A673 (cell line): ENCODE data around the gene GORASP1. TPM values are rescaled to one million over a fixed set of nuclear protein-coding genes. Genes with fewer than 3 reads are reported as not detected.

ENCODE experiments used
- BruUV-seq: library from RNA; stranded (reverse); fragments of 400-500 nt; replicated peaks from 2 replicates; lab custom pipeline; 2021; lab: Mats Ljungman, UMichigan
- CTCF ChIA-PET: fragments of 300-600 bp; sonication (Branson Sonifier 250); formaldehyde crosslinking; loops from one replicate; lab custom pipeline; 2022; ENCODE audit warnings: antibody characterized with exemption; lab: Charles Lee
- POLR2A ChIA-PET: fragments of 300-600 bp; sonication (Branson Sonifier 250); formaldehyde crosslinking; loops from one replicate; lab custom pipeline; 2022; ENCODE audit warnings: antibody characterized with exemption; ENCODE audit not compliant: low non-redundant PET; lab: Charles Lee
- DNase-seq: peaks from one replicate; pipeline ENCODE4 v3.0.0-alpha.2; 2015; ENCODE audit warnings: low spot score
- H3K27ac ChIP-seq: fragments of 200-600 bp; sonication (generic); 2 replicates; pipeline ENCODE4 v1.5.1; 2016; ENCODE audit warnings: mixed run types, low read depth, mild to moderate bottlenecking, mixed read lengths, antibody characterized with exemption, low read length; ENCODE audit not compliant: poor library complexity, severe bottlenecking
- H3K27me3 ChIP-seq: fragments of 200-600 bp; sonication (generic); replicated peaks from 2 replicates; pipeline ENCODE4 v1.6.1; 2017; ENCODE audit warnings: mixed run types, low read depth, mild to moderate bottlenecking, mixed read lengths, antibody characterized with exemption, low read length; ENCODE audit not compliant: insufficient read depth, poor library complexity
- H3K36me3 ChIP-seq: fragments of 200-600 bp; sonication (generic); 2 replicates; pipeline ENCODE4 v1.6.1; 2016; ENCODE audit warnings: mixed run types, mild to moderate bottlenecking, mixed read lengths, antibody characterized with exemption, low read length; ENCODE audit not compliant: insufficient read depth, poor library complexity, severe bottlenecking
- H3K4me1 ChIP-seq: fragments of 200-600 bp; sonication (generic); 2 replicates; pipeline ENCODE4 v1.6.1; 2017; ENCODE audit warnings: mixed run types, mild to moderate bottlenecking, mixed read lengths, antibody characterized with exemption, low read length; ENCODE audit not compliant: insufficient read depth, poor library complexity, severe bottlenecking
- H3K4me3 ChIP-seq: fragments of 200-600 bp; sonication (generic); 2 replicates; pipeline ENCODE4 v1.5.1; 2016; ENCODE audit warnings: low read depth, mixed run types, mild to moderate bottlenecking, mixed read lengths, low read length; ENCODE audit not compliant: poor library complexity, severe bottlenecking
- H3K9me3 ChIP-seq: fragments of 200-600 bp; sonication (generic); 2 replicates; pipeline ENCODE4 v1.6.1; 2016; ENCODE audit warnings: mixed run types, low read depth, mild to moderate bottlenecking, mixed read lengths, antibody characterized with exemption, low read length; ENCODE audit not compliant: poor library complexity, severe bottlenecking
- EZH2 ChIP-seq: fragments of 200-600 bp; sonication (generic); IDR thresholded peaks from 2 replicates; pipeline ENCODE4 v1.6.1; 2017; ENCODE audit warnings: borderline replicate concordance, low read depth, mild to moderate bottlenecking, mixed read lengths, antibody characterized with exemption, low read length; ENCODE audit not compliant: poor library complexity, severe bottlenecking
- intact Hi-C: fragments of 100-400 bp; cut with micrococcal nuclease; formaldehyde crosslinking; loops from one replicate; pipeline ENCODE4 v1.10.0; 2022; ENCODE audit not compliant: unreplicated experiment
- total RNA-seq: library from RNA; stranded (reverse); gene quantifications from 2 replicates; pipeline ENCODE4 v1.2.3, GENCODE V29; 2021
- TF ChIP-seq, protein P1 (sequence below): fragments of 300-800, 200-600 bp; sonication (generic); conservative IDR thresholded peaks from 2 replicates; pipeline ENCODE4 v1.5.1; 2017; ENCODE audit warnings: low read depth, mild to moderate bottlenecking, antibody characterized with exemption, low read length, moderate library complexity, mixed read lengths

Gene GORASP1
- total RNA-seq, 1 experiment from 2014 or later: 24.3 TPM

DNA sequence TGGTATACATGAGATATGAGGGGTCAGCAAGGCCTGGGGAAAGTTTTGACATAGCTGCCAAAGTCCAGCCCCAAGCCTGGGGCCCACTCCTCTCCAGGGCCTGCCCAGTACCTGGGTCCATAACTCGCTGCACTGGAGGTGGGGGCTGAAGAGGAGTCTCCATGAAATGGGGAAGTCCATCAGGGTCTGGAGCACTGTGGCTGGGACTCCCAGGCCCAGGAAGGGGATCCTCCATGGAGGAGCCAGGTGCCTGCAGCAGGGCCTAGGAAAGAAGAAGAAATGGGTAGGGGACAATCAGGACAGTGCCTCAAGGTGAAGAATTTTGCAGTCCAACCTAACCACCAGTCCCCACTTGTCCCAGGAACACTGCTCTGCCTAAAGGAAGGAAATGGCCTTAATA is 8.2 kb downstream of the GORASP1 start:
- no peak for DNase-seq
- H3K4me1 ChIP-seq: no peaks in the 10 kb centered on the region
- intact Hi-C loops: no loop called here
- TF ChIP-seq EZH2: no peak
- TF ChIP-seq, protein P1, sequence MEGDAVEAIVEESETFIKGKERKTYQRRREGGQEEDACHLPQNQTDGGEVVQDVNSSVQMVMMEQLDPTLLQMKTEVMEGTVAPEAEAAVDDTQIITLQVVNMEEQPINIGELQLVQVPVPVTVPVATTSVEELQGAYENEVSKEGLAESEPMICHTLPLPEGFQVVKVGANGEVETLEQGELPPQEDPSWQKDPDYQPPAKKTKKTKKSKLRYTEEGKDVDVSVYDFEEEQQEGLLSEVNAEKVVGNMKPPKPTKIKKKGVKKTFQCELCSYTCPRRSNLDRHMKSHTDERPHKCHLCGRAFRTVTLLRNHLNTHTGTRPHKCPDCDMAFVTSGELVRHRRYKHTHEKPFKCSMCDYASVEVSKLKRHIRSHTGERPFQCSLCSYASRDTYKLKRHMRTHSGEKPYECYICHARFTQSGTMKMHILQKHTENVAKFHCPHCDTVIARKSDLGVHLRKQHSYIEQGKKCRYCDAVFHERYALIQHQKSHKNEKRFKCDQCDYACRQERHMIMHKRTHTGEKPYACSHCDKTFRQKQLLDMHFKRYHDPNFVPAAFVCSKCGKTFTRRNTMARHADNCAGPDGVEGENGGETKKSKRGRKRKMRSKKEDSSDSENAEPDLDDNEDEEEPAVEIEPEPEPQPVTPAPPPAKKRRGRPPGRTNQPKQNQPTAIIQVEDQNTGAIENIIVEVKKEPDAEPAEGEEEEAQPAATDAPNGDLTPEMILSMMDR: no peak
- peaks cover 13% of the 10 kb centered on the region for H3K36me3 ChIP-seq
- H3K4me3 ChIP-seq: no peak overlapping the region
- no peaks in the 10 kb centered on the region for H3K27me3 ChIP-seq
- ChIA-PET POLR2A (no interaction called here), CTCF (no interaction called here)
- BruUV-seq: no TSS peak
- no peaks in the 10 kb centered on the region for H3K9me3 ChIP-seq
- no peak overlapping the region for H3K27ac ChIP-seq

DNA sequence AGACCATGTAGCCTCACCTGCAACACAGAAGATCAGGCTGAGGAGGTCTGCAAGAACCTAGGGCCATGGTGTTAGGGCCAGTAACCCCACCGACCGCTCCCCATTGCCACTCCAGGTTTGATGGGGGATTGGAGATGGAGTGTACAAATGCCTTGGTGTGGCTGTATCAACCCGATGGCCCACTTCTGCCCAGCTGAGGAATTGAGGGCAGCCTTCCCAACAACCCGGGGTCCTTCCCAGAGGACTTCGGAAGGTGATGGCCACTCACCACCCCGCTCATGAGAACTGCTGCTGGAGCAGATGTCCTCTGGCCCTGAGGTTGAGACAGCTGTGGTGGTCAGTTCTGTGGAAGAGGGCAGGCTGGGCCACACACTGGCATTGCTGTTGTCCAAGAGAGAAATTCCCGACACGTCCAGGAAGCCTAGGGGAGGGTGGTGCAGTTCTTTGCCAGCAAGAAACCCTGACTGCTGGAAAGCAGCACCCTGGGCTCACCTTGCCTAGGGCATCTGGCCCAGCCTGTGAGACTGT is 8.9 kb downstream of the GORASP1 start:
- no TSS peak for BruUV-seq
- intact Hi-C loops: no loop called here
- H3K27ac ChIP-seq: no peak overlapping the region
- DNase-seq: no peak
- POLR2A ChIA-PET: no interaction called here
- H3K4me1 ChIP-seq: no peaks in the 10 kb centered on the region
- H3K36me3 ChIP-seq: peaks cover 14% of the 10 kb centered on the region
- H3K9me3 ChIP-seq: no peaks in the 10 kb centered on the region
- TF ChIP-seq, protein P1: no peak
- CTCF ChIA-PET: no interaction called here
- H3K27me3 ChIP-seq: no peaks in the 10 kb centered on the region
- no peak overlapping the region for H3K4me3 ChIP-seq

DNA sequence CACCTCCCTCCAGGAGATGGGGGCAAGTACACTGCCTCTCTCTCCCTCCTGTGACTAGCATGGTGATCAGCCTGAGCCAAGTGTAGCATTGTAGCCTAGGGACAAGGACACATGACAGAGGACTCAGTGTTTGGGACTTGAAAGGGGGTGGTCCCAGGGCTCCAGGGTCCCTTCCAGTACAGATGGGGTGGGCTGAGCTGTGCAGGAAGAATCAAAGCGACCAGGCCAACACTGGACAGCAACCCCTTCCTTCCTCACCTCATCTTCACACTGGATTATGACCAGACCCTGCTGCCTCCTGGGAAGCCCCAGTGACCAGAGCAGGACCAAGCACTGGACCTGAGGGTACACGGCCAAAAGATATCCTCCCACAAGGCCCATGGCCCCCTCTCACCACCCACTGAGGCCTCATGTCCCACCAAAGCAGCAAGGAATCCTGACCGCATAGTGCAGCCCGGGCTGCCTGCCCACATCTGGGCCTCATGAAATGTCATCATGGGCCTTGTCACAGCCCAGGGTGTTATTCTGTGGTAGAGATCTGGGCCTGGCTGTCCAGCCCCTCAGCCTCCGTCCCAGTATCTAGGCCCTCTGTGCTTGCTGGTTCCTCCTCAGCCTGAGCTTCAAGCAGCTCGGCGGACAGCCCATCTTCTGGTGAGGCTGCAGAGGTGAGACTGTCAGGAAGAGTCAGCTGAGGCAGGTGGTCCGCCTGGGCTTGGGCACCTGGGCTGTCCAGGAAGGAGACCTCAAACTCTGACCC is 9.5 kb downstream of the GORASP1 start:
- no peak overlapping the region for H3K4me3 ChIP-seq
- DNase-seq: no peak
- CTCF ChIA-PET: no interaction called here
- POLR2A ChIA-PET: no interaction called here
- TF ChIP-seq, protein P1: no peak
- TF ChIP-seq EZH2: no peak
- no peaks in the 10 kb centered on the region for H3K4me1 ChIP-seq
- intact Hi-C loops: no loop called here
- H3K27me3 ChIP-seq: no peaks in the 10 kb centered on the region
- no peak overlapping the region for H3K27ac ChIP-seq
- BruUV-seq: no TSS peak
- H3K9me3 ChIP-seq: no peaks in the 10 kb centered on the region
- peaks cover 14% of the 10 kb centered on the region for H3K36me3 ChIP-seq
